Islet precursor cell (in vitro differentiated cells): ENCODE measurements around the gene SLC22A1.
"Not testable (repeated sequence)": the region's sequence is repeated elsewhere in the genome, so short reads cannot be mapped to it uniquely, and the experiment has no call there.

Experiments
- DNase-seq: peaks from one replicate; pipeline ENCODE4 v3.0.0-alpha.2; 2018

Gene SLC22A1

DNA sequence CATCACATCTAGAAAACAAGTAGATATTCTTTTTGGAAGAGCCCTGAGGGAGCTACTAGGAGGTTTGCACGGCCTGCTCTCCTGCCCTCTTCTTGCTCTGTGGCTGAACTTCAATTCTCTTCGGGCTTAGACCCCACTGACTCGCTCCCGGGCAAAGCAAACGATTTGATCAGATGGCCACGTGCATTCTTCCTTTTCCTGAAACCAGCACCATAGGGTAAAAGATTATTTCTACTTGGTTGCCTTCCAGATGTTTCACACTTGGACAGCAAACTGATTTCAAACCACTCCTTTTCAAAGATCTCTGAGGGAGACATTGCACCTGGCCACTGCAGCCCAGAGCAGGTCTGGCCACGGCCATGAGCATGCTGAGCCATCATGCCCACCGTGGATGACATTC lies at the start of gene SLC22A1:
TSS of gene SLC22A1 (plus strand) at position 258 of the 400 bp plus-strand sequence. CDS start at position 379, 121 bp downstream.
- no peak for DNase-seq

DNA sequence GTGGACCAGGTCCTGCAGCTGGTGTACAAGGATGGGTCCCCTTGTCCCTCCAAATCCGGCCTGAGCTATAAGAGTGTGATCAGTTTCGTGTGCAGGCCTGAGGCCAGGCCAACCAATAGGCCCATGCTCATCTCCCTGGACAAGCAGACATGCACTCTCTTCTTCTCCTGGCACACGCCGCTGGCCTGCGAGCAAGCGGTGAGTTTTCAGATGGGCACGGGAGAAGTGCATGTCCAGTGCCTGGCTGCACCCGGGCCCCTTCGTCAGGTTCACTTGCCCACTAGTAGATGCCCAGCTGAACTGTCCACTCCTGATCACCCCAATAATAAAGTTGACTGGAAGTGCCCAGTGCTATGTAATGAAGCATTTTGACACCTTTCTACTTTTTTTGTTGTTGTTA lies 48.3 kb upstream of the SLC22A1 start:
- no peak for DNase-seq

DNA sequence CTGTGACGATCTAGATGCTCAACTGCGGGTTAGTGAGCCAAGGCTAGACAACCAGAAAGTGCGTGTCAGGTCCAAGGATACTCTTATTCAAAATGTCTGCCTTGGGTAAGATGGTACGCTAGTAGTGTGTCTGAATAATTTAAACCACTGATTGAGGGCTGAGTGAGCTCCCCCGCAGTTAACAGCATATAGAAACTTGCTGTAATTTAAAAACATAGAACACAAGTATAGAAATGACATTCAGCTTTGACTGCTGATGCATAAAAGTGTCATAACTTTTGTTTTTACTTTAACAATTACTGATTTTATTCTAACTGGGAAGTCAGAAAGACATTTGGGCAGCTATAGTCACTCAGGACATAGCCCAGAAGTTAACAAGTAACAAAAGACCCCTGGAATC lies 45.6 kb upstream of the SLC22A1 start:
- no peak for DNase-seq

DNA sequence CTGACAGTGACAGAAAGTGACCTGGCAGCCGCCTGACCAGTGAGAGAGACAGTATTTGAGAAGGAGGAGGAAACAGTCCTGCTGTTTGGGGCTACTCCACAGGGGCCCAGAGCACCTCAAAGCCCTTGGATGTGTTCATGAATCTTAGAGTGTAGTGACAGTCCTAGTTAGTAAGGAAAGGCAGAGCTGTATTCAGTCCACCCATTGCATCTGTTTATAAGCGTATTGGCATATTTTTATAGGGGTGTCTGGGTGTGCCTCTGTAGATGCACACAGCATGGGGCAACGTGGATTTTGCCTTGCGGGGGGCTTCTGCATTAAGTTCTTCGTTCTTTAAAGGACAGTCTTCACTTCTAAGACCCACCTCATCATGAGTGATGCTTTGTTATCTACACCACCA lies 44.6 kb upstream of the SLC22A1 start:
- DNase-seq, result no peak

DNA sequence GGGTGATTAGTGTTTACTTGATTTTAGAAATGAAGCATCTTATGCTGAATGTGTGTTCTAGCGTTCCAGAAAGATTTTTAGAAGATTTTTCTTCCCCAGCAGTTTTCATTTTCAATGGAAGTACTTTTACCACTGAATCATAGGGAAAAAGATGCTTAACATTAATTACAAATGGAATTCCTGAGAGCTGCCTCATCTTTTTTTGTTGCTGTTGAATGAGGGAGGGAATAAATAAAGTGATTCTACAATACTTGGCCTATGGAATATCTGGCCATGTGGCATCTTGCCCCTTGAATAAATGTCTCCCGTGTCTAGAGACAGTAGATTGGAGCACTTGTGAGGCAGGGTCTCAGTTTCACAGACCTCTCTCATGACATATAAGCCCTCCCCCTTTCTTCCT lies 44.1 kb upstream of the SLC22A1 start:
- DNase-seq, result no peak

DNA sequence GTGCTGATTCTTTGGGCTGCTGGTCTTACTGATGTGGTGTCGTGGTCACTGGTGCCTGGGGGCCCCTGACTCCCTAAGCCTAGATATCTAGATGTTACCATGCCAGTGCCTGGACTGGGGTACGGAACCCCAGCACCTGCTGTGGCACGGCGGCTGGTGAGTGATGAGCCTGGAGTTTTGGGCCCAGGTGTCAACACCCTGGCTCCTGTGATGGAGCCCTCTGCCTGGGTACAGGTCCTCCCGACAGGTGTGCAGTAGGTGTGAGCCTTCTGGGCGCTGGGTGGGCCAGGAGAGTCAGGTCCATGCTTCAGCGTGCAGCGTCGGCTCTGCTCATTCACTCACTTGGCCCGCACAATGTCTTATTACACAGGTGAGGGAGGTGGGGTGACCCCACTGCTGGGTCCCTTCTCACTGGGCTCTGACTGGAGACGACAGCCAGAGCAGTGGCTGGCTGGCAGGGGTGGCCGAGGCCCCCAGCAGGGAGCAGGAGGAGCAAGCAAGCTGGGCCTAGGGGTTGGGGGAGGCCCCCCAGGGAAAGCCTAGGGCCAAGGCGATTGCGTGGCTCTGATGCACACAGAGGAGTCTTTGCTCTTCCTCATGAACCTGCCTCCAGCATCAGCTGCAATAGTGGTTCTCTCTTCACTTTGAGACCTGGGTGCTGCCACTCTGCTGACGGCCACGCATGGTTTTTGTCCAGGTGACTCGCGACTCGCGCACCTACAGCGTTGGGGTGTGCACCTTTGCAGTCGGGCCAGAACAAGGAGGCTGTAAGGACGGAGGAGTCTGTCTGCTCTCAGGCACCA lies 42.5 kb upstream of the SLC22A1 start:
- DNase-seq, result no peak

DNA sequence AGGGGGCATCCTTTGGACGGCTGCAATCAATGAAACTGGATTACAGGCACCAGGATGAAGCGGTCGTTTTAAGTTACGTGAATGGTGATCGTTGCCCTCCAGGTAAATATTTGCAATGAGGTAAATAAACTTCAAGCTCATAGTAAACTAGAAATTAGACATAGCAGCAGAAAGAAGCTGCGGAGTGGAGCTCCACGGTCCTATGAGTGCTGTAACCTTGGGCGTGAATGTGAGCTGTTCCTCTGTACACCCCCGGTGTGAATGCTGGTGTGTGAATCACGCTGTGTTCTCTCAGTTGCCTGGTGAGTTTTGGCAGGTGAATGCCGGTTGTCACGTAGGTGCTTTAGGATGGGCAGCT lies 42.0 kb upstream of the SLC22A1 start:
- no peak for DNase-seq

DNA sequence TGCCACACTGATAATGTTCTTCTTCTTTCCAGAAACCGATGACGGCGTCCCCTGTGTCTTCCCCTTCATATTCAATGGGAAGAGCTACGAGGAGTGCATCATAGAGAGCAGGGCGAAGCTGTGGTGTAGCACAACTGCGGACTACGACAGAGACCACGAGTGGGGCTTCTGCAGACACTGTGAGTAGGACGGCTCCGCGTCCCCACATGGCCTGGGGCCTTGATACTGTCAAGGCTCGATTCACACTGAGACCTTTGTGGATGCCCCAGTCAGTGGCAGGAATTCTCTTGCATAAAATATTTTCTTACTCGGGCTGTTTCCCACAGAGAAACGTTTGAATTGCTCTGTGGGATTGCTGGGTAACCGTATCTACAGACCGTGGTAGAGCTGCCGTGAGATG lies 41.5 kb upstream of the SLC22A1 start:
- DNase-seq, result no peak

DNA sequence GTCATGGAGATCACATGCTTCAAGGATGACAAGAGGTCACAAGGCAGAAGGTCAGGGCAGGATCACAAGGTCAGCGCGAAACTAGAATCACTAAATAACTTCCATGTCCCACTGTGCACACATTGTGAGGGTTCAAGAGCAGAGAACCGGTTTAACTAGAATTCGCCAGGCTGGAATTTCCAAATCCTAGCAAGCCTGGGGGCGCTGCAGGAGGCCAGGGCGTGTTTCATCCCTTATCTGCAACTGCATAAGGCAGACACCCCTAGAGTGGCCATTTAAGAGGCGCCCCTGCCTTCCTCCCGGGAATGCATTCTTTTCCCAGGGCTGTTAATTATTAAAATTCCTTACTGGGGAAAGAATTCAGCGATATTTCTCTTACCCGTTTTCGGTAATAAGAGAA lies 40.2 kb upstream of the SLC22A1 start:
- no peak for DNase-seq

DNA sequence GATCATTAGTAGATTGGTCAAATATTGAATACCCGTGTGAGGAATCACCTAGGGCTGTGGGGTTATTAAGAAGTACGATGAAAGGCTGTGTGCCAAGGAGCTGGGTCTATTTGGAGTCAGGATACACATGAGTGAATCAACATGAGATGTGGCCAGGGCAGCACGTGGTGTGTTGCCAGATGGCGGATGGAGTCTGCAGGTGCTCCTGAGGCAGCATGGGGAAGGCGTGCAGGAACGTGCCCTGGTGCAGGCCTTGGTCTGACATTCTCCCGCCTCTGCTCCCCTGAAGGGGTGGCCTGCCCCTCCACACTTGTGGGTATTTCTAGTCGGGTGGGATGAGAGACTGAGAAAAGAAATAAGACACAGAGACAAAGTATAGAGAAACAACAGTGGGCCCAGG lies 39.0 kb upstream of the SLC22A1 start:
- DNase-seq, result no peak

DNA sequence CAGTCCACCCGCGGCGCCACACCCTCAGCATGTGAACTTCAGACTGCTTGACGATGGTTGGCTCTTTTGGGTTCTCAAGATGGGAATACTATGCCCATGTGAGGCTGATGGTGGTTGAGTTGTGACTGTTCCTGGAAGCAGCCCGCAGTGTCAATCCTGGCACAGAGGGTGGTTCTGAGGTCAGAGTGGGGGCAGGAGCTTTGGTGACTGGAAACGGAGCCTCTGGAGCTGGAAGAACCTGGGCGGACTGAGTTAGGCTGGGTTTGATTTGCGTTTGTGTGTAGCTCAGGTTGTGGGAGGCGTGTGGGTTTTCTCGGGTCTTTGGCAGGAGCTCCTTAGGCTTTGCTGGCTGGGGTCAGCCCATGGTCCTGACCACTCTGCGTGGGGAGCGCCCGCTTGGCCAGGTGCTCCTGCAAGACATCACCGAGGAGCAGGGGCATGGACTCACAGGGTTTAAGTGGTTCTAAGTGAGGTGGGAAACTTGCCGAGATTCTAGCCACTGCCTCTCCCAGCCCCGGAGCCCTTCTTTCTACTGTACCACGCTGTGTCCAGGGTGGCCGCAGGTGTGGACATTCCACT lies 37.3 kb upstream of the SLC22A1 start:
- no peak for DNase-seq

DNA sequence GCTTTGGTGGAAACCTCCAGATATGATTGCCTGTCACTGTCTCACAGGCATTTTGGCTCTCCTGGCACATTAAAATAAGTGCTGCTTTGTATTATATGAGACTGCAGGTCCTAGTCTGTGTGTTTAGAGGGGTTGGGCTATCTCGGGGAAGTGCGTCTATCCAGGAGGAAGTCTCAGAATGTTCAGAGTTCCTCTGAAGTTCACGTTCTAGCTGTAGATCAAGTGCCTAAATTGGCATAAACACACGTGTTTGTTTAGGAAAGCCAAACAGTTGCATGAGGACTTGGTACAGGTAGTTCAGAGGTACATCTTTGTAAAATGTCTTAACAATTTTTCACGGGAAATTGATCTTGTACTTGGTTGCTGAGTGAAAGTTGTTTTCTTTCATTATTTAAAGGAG lies 36.4 kb upstream of the SLC22A1 start:
- DNase-seq, result no peak

DNA sequence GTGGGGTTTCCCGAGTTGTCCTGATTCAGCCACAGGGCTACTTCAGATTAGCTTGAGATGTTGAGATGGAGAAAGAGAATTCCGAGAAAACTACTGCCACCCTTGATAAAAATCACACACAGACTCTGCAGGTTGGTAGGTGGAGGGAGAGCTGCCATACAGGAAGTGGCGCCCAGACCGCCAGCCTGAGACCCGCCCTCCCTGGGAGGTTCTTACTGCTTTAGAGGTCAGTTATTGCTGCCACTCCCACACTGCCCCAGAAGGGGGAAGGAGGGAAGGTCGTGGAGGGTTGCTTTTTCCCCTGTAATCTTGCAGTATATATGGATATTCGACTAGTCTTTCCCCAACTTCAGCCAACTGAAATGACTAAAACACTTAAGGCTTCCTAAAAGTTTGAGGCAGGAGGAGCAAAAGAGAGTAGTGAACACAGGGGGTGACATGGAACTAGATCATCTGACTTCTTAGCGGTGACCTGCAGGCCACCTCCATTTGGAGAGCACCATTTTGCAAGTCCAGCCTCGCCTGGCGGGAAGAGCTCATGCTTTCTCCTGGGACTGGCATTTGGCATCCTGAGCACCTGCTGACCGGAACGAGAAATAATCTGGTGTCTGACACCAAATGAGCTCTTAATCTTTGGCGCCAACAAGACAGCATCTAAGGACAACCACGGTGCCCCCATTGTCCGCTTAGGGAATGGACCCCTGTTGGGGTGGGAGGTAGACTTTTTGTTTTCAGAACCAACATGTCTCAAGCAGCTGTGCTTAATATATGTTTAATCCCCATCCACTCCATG lies 35.7 kb upstream of the SLC22A1 start:
- no peak for DNase-seq

DNA sequence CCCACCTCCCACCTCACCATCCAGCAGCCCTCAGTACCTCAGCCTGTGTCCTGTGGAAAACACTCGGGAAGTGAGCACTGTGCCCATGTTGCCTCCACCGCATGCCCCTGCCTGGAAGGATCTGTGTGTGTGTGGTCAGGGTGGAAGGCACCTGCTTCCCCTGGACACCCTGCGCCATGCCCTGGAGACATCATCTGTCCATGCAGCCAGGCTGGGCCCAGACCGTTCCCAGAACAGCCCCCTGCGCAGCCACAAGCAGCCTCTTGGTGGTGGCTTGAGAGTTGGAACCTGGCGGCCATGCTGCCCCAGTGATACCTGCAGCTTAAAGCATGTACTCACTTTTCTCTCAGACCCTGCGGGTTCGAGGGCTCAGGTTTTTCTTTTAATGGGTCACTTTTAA lies 34.9 kb upstream of the SLC22A1 start:
- no peak for DNase-seq

DNA sequence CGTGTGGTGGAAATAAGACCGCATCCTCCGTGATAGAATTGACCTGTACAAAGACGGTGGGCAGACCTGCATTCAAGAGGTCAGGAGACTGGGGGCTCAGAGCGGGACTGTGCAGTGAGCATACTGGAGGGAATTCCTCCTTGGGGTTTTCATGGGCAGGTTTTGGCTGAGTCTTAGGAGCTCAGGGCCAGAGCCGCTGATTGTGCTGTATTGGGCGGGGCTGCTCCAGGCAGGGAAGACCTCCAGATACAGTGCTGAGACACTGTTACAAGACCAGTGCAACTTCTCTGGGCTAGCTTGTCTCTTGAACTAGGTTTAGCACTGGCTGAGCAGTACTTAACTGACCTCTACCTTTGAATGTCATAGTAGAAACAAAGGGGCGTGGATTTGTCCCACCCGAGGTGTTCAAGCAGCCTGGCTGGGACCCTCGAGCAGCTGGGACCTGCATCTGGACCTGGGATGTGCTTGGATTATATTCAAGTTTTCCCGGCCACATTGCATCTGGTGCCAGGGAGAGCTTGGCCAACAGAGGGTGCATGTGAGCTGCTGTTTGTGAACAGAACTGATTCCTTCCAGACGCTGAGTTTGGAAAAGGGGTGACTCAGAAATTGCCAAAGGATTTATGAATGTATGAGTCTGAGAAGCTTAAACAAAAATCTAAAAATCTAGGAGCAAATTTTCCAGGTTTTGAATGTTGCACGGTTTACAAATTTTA lies 33.4 kb upstream of the SLC22A1 start:
- DNase-seq, result peak; percentile 69

DNA sequence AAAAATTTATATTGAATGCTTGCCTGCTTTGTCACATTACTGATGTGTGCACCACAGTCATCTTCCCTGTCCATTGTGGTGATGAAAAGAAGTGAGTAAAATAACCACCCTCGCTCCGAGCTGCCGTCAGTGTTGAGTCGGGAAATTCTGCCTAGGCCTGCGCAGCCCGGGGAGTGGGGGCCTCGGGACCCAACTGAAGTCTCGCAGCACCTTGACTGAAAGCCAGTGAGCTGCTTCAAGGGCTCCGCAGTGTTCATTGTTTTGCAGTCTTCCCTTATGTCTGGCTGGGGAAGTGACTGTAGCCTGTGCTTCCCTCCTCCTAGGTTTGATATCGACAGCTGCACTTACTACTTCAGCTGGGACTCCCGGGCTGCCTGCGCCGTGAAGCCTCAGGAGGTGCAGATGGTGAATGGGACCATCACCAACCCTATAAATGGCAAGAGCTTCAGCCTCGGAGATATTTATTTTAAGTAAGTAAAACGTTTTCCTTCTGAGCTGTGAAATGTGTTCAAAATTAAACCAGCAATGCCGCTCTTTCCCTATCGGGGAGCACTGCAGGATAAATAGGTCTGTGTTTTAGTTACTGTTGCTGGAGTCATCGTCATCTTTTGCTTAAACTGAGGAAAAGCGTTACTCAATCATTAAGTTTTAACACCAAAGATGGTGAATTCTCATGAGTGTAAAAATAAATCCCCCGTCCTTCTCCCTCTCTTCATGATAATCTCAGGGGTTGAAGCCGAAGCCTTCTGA lies 32.7 kb upstream of the SLC22A1 start:
- no peak for DNase-seq

DNA sequence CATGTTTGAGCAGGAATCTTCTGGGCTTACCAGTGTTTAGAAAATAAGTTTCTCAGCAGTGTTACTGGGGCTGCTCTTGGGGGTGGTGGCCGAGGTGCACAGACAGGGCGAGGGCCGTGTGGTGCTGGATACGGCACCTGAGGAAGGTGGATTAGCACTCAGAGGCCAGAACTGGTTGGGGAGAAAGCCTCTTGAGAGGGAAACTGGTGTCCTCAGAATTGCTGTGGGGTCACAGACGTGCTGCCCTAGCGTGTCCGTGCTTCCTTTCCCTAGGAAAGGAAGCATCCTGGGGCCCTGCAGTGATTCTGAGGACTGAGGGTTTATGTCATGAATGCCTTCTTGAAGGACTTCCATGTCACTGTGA lies 32.1 kb upstream of the SLC22A1 start:
- DNase-seq, result no peak

DNA sequence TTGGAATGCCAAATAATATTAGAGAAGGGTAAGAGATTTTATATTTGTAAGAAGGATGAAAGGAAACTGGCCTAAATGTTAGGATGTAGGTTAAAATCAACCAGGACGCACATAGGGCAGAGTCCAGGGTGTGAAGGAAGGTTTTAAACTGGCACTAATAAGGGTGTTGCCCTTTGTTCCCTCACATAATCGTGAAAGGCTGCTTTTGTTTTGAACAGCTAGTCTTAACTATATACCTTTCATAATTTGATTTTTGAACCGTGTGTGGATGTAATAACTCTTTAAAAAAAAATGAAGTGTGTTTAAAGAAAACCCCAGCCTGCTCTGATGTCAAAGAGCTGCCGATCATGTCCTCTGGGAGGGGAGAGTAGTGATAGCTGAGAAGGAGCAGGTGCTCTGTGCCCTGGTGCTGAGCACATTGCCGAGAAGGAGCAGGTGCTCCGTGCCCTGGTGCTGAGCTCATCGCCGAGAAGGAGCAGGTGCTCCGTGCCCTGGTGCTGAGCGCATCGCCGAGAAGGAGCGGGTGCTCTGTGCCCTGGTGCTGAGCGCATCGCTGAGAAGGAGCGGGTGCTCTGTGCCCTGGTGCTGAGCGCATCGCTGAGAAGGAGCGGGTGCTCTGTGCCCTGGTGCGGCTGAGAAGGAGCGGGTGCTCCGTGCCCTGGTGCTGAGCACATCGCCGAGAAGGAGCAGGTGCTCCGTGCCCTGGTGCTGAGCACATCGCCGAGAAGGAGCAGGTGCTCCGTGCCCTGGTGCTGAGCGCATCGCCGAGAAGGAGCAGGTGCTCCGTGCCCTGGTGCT lies 31.0 kb upstream of the SLC22A1 start:
- DNase-seq, result not testable (repeated sequence)

DNA sequence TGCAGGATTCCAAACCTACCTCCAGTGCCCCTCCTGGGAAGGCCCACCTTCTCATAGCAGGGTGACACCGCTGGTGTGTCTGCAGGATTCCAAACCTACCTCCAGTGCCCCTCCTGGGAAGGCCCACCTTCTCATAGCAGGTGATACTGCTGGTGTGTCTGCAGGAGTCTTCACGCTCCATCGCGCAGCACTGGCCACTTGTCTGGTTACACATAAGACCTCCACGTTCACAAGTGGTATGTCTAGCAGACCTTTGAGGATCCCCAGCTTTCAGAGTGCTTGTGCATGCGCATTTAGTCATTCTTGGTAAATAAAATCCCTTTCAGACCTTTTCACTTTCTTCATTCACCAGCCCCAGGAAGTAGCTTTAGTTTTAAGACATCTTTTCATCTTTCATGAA lies 29.4 kb upstream of the SLC22A1 start:
- not testable (repeated sequence) for DNase-seq

DNA sequence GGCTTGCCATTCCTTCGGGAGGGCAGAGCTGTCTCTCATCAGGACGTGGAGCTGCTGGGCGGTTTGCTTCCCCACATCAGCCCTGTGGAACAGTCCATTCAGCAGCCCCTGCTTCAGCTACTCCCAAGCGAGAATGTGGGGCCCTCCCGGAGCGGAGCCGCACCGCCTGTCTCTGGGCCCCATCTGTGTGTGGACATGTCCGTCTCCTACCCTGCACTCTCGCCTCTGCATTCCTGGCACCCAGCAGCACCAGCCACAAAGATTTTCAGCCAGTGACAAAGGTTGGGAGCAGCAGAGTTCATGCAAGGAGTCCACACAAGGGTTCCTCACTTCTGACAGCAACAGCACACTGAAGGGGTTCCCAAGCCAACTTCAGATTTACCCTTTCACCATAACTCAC lies 29.0 kb upstream of the SLC22A1 start:
- no peak for DNase-seq

DNA sequence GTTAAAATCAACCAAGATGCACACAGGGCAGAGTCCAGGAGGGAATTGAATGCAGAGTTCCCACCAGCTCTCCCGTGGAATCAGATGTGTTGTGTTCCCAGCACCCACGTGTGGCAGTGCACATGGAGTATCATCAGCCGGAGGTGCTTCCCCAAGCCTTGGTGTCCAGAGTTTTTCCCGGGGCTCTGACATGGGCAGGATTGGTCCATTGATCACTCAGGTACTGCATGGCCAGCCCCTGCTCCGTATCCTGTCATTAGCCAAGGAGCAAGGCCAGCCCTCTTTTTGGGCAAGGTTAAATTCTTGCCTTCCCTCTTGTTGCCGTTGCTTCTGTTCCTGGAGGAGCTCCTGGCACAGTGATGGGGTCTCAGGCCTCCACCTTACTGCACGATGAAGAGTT lies 28.6 kb upstream of the SLC22A1 start:
- DNase-seq, result no peak

DNA sequence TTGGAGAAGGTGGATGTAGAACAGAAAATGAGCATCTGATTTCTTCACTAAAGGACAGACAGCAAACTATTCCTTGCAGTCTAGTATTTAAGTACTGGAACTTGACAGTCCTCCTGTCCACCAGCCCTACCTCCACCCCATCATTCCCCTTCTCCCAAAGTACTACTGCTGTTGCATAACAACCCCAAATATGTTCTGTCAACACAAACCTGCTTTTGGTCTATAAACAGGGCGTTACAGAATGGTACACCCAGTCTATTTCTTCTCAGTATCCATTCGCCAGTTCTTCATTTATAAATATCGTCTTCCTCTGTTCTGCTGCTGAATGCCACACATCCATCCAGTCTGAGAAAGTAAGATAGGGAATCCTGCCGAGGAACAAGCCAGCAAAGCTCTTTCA lies 27.7 kb upstream of the SLC22A1 start:
- DNase-seq, result no peak
